ENCODE measurements around the gene NACC2. TPM values are rescaled to one million over a fixed set of nuclear protein-coding genes. Genes with fewer than 3 reads are reported as not detected.
A peak's percentile ranks its signal among the peaks of the same experiment; 100 is the strongest.
"Not testable (repeated sequence)": the region's sequence is repeated elsewhere in the genome, so short reads cannot be mapped to it uniquely, and the experiment has no call there.

NACC2 gene
- total RNA-seq, 1 experiment from 2014 or later = 22.0 TPM

DNA sequence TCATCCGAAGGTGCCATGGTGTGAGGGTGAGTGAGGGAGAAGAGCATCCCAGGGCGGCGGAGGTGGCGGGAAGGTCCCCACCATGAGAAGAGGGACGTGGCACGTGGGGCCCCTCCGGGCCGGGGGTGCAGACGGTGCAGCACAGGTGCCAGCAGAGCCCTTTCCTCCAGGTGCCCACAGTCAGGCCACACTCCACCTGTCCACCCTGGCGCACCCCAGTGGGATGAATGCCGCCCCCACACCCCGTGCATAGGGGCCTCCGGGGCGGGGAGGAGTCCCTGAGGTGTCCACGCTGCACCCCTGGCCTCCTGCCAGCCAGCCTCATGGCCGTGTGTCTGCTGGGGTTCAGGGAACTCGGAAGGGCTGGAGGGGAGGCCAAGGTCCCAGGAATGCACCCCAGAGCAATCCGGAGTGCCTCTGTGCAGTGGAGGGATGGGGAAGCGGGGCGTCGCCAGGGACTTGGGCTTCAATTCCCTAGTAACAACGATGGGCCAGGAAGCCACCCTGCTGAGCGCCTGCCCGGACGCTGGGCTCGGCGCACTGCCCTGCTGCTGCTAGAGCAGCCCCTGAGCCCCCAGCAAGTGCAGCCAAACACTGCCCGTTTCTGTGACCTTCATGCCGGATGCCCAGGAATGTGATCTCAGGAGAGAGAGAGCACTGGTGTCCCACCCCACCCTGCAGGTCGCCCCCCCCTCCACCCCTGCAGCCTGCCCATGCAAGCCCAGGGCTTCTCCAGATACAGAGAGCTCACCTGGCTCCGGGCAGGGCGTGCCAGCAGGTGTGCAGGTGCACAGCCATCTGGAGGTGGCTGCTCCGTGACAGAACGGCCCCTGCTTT is 8.8 kb upstream of the NACC2 start:
- ChIA-PET CTCF (no interaction called here), POLR2A (no interaction called here)
- Mint-ChIP-seq H3K4me3 (ENCODE audit: unreplicated experiment) (no peak overlapping the region), H3K27ac (ENCODE audit: unreplicated experiment) (no peak overlapping the region), H3K27me3 (ENCODE audit: insufficient read depth, unreplicated experiment) (no peaks in the 10 kb centered on the region), H3K9me3 (ENCODE audit: unreplicated experiment) (no peaks in the 10 kb centered on the region), H3K4me1 (ENCODE audit: low read depth, unreplicated experiment) (peaks cover 5% of the 10 kb centered on the region), H3K36me3 (ENCODE audit: insufficient read depth, unreplicated experiment) (no peaks in the 10 kb centered on the region)
- H3K4me1 ChIP-seq = peaks cover 14% of the 10 kb centered on the region
- no peaks in the 10 kb centered on the region for H3K36me3 ChIP-seq (ENCODE audit: control insufficient read depth, insufficient read depth, low read length)
- intact Hi-C loops (cut with micrococcal nuclease; ENCODE audit: unreplicated experiment) = no loop called here
- H3K9me3 ChIP-seq = no peaks in the 10 kb centered on the region
- no TSS peak for BruUV-seq (replicated peaks)
- DNase-seq = no peak
- TF ChIP-seq, protein P1, sequence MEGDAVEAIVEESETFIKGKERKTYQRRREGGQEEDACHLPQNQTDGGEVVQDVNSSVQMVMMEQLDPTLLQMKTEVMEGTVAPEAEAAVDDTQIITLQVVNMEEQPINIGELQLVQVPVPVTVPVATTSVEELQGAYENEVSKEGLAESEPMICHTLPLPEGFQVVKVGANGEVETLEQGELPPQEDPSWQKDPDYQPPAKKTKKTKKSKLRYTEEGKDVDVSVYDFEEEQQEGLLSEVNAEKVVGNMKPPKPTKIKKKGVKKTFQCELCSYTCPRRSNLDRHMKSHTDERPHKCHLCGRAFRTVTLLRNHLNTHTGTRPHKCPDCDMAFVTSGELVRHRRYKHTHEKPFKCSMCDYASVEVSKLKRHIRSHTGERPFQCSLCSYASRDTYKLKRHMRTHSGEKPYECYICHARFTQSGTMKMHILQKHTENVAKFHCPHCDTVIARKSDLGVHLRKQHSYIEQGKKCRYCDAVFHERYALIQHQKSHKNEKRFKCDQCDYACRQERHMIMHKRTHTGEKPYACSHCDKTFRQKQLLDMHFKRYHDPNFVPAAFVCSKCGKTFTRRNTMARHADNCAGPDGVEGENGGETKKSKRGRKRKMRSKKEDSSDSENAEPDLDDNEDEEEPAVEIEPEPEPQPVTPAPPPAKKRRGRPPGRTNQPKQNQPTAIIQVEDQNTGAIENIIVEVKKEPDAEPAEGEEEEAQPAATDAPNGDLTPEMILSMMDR (IDR thresholded peaks at IDR 0.05; ENCODE audit: insufficient read depth in 1 of 2, low read depth in 1 of 2, low read length in 1 of 2, severe bottlenecking in 1 of 2, unreplicated experiment in 1 of 2) = no peak
- H3K4me3 ChIP-seq (ENCODE audit: low read depth, low read length) = no peak overlapping the region
- no peaks in the 10 kb centered on the region for H3K27me3 ChIP-seq (replicated peaks; ENCODE audit: control insufficient read depth, insufficient read depth, low read length)

DNA sequence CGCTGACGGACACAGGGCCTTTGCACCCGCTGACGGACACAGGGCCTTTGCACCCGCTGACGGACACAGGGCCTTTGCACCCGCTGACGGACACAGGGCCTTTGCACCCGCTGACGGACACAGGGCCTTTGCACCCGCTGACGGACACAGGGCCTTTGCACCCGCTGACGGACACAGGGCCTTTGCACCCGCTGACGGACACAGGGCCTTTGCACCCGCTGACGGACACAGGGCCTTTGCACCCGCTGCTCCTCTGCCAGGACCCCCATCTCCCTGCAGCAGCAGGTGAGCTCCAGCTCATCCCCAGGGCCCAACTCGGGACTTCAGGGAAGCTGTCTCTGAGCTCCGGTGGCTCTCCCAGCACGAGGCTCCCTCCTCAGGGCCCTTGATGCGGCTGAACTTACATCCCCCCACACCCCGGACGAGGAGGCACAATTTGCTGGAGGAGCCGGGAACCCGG is 6.6 kb upstream of the NACC2 start:
- H3K27ac Mint-ChIP-seq (ENCODE audit: unreplicated experiment); intact Hi-C loops (cut with micrococcal nuclease; ENCODE audit: unreplicated experiment); H3K9me3 Mint-ChIP-seq (ENCODE audit: unreplicated experiment); BruUV-seq (replicated peaks); POLR2A ChIA-PET; H3K36me3 ChIP-seq (ENCODE audit: control insufficient read depth, insufficient read depth, low read length); CTCF ChIA-PET; H3K27me3 ChIP-seq (replicated peaks; ENCODE audit: control insufficient read depth, insufficient read depth, low read length); H3K36me3 Mint-ChIP-seq (ENCODE audit: insufficient read depth, unreplicated experiment); H3K4me3 Mint-ChIP-seq (ENCODE audit: unreplicated experiment); H3K4me1 Mint-ChIP-seq (ENCODE audit: low read depth, unreplicated experiment); H3K4me3 ChIP-seq (ENCODE audit: low read depth, low read length); DNase-seq; H3K4me1 ChIP-seq; H3K9me3 ChIP-seq; H3K27me3 Mint-ChIP-seq (ENCODE audit: insufficient read depth, unreplicated experiment): not testable (repeated sequence)

DNA sequence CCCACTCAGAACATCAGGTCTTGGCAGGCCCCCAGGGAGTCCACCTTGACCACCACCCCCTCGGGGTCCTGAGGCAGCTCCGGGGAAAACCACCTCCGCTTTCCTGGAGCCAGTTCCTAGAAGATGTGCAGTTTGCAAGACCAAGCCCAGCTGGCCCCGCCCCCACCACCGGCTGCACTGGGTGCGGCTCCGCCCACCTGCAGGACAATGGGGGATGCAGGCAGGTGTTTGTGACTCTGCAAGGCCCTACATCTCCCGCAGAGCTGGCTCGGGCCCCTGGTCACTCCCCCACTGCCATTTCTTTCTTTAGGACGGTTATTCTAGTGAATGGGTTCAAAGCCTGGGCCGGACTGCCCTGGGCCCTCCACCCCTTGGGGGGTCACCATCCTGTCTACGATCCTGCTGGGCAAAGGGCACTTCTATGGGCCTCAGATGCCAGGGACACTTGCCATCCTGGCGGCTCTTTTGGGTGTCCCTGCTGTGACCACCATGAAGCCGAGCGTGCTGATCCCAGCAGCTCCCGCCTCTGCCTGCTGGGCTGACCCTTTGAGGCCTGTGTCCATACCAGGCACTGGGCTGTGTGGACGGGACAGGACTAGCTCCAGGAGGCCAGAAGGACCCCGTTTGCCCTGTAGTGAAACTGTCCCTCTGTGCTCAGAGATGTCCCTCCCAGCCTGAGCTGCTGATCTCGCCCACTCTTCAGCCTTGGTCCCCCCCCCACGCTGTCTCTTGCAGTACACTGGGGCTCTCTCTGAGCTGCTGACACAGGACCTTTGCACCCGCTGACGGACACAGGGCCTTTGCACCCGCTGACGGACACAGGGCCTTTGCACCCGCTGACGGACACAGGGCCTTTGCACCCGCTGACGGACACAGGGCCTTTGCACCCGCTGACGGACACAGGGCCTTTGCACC is 5.9 kb upstream of the NACC2 start:
- H3K36me3 Mint-ChIP-seq (ENCODE audit: insufficient read depth, unreplicated experiment) = no peaks in the 10 kb centered on the region
- Histone ChIP-seq H3K4me3 (ENCODE audit: low read depth, low read length) (no peak overlapping the region), H3K4me1 (peaks cover 6% of the 10 kb centered on the region; the same call in 1 of the 2 replicates), H3K9me3 (no peaks in the 10 kb centered on the region), H3K36me3 (ENCODE audit: control insufficient read depth, insufficient read depth, low read length) (no peaks in the 10 kb centered on the region), H3K27me3 (replicated peaks; ENCODE audit: control insufficient read depth, insufficient read depth, low read length) (no peaks in the 10 kb centered on the region)
- peaks cover 5% of the 10 kb centered on the region for H3K4me1 Mint-ChIP-seq (ENCODE audit: low read depth, unreplicated experiment)
- POLR2A ChIA-PET = interaction anchor here (0.5 kb wide), 1 partner anchor 1374 kb away, joined by 3 read pairs; no protein-coding TSS in a partner anchor
- no peak overlapping the region for H3K27ac Mint-ChIP-seq (ENCODE audit: unreplicated experiment)
- peak; percentile 67 for DNase-seq
- CTCF ChIA-PET = no interaction called here
- H3K4me3 Mint-ChIP-seq (ENCODE audit: unreplicated experiment) = no peak overlapping the region
- H3K27me3 Mint-ChIP-seq (ENCODE audit: insufficient read depth, unreplicated experiment) = no peaks in the 10 kb centered on the region
- TF ChIP-seq, protein P1 (IDR thresholded peaks at IDR 0.05; ENCODE audit: insufficient read depth in 1 of 2, low read depth in 1 of 2, low read length in 1 of 2, severe bottlenecking in 1 of 2, unreplicated experiment in 1 of 2) = no peak
- intact Hi-C loops (cut with micrococcal nuclease; ENCODE audit: unreplicated experiment) = no loop called here
- no peaks in the 10 kb centered on the region for H3K9me3 Mint-ChIP-seq (ENCODE audit: unreplicated experiment)
- BruUV-seq (replicated peaks) = no TSS peak

All from Caco-2 (cell line).